Spleen (tissue), 11 donors: ENCODE data around the gene PFKFB1. TPM values are rescaled to one million over a fixed set of nuclear protein-coding genes. Genes with fewer than 3 reads are reported as not detected.

Experiments used
- DNase-seq: peaks from one replicate; pipeline ENCODE4 v3.0.0-alpha.2; 2020
- H3K27ac ChIP-seq, 8 donors: fragments of 200-600 bp; sonication (generic) in 7 of 8; 1 replicate in 4 of 8; 2 replicates in 4 of 8; pipeline versions ENCODE4 v1.5.0 to v1.8.0; 2016 to 2021; ENCODE audit warnings: inconsistent platforms in 4 of 8, mild to moderate bottlenecking in 4 of 8, moderate library complexity in 1 of 8
- H3K27me3 ChIP-seq, 7 donors: fragments of 200-600 bp; sonication (generic) in 6 of 7; replicated peaks in 1 of 7; 1 replicate in 4 of 7; 2 replicates in 3 of 7; pipeline versions ENCODE4 v1.5.0 to v1.8.0; 2016 to 2021; ENCODE audit warnings: inconsistent platforms in 3 of 7, mild to moderate bottlenecking in 1 of 7
- H3K36me3 ChIP-seq, 6 donors: fragments of 200-600 bp; sonication (generic) in 5 of 6; 1 replicate in 4 of 6; 2 replicates in 2 of 6; pipeline versions ENCODE4 v1.5.0 to v1.8.0; 2016 to 2021; ENCODE audit warnings: inconsistent platforms in 2 of 6
- H3K4me1 ChIP-seq, 6 donors: fragments of 200-600 bp; sonication (generic) in 5 of 6; 1 replicate in 3 of 6; 2 replicates in 3 of 6; pipeline versions ENCODE4 v1.5.0 to v1.8.0; 2016 to 2021; ENCODE audit warnings: inconsistent platforms in 3 of 6
- H3K4me3 ChIP-seq, 8 donors: fragments of 200-600 bp; sonication (generic) in 7 of 8; 1 replicate in 4 of 8; 2 replicates in 4 of 8; pipeline versions ENCODE4 v1.5.0 to v1.8.0; 2016 to 2021; ENCODE audit warnings: inconsistent platforms in 4 of 8, mild to moderate bottlenecking in 4 of 8, moderate library complexity in 2 of 8
- H3K9me3 ChIP-seq, 8 donors: fragments of 200-600 bp; sonication (generic) in 7 of 8; 1 replicate in 4 of 8; 2 replicates in 4 of 8; pipeline versions ENCODE4 v1.5.0 to v1.8.0; 2016 to 2021; ENCODE audit warnings: inconsistent platforms in 4 of 8
- CTCF ChIP-seq, 11 experiments: fragments of 200-600 bp in 7 of 11; fragments of 450-650 bp in 4 of 11; sonication (generic) in 4 of 11; IDR thresholded peaks in 8 of 11; conservative IDR thresholded peaks in 3 of 11; 1 replicate in 7 of 11; 2 replicates in 4 of 11; pipeline versions ENCODE4 v1.4.0 to v1.8.0; 2016 to 2021; ENCODE audit warnings: antibody characterized with exemption in 11 of 11, inconsistent platforms in 4 of 11, mild to moderate bottlenecking in 1 of 11
- POLR2A ChIP-seq, 3 donors: fragments of 450-650 bp; IDR thresholded peaks; one replicate each; pipeline ENCODE4 v1.5.1; 2017; ENCODE audit warnings: antibody characterized with exemption in 3 of 3, mild to moderate bottlenecking in 1 of 3
- POLR2AphosphoS5 ChIP-seq, 3 donors: sonication (generic); formaldehyde crosslinking; IDR thresholded peaks; one replicate each; pipeline ENCODE4 v1.5.1; 2017; ENCODE audit warnings: antibody characterized with exemption in 3 of 3
- WGBS, 5 donors: extraction: QIAGEN DNeasy Blood & Tissue Kit in 3 of 5; methylation state at CpG; one replicate each; pipeline versions ENCODE4 v1.1.5 to v1.1.7; 2013 to 2018; 5-methylcytosine and 5-hydroxymethylcytosine counted together
- intact Hi-C: fragments of 100-400 bp; cut with DNase I; formaldehyde crosslinking; loops from one replicate; pipeline ENCODE4 v1.15.0; 2023; ENCODE audit warnings: low total_unique reads
- polyA plus RNA-seq, 3 donors: library from polyadenylated mRNA; stranded (reverse); fragments of 200-250 nt; gene quantifications; one replicate each; pipeline ENCODE4 v1.2.1, GENCODE V29; 2013
- total RNA-seq, 7 donors: library from RNA; depleted of rRNA in 3 of 7; stranded (reverse); fragments of >200 nt in 3 of 7; fragmentation: NEBNext Ultra II Directional in 4 of 7; extraction: Animal tissue kit (Norgen Biotek cat#: 25700) in 4 of 7; gene quantifications; one replicate each; pipeline versions ENCODE4 v1.1.0 to v1.2.1, GENCODE V29; 2016 to 2021
- donor health status: healthy with polysubstance abuse.
- donor health status: DM: no; HTN: no; CAD: no; lungs with moderate emphysema.
- donor health status: DM: no; HTN: no; CAD: no.
- donor health status: Bipolar disorder and iron deficiency.
- donor health status: healthy.
- donor health status: DM: no; HTN: no; CAD: no.
- donor health status: DM: yes; HTN: yes; CAD: no.

PFKFB1 gene
- total and polyA plus RNA-seq, 10 donors: 0.28 to 0.61 (median 0.38) TPM; not detected in 4

GRCh38 chrX:54928876-54929275 is 65.1 kb downstream of the PFKFB1 start:
- Histone ChIP-seq H3K4me3 (no peak overlapping the region), H3K36me3 (no peaks in the 10 kb centered on the region), H3K27me3 (no peaks in the 10 kb centered on the region), H3K4me1 (no peaks in the 10 kb centered on the region), H3K27ac (no peak overlapping the region), H3K9me3 (peaks cover 0 to 7% (median 0%) of the 10 kb centered on the region in 8 donors)
- DNase-seq: no peak
- 81 to 98% (median 89%) methylated on average over 2 to 3 of the region's 3 CpGs for WGBS, 5 donors
- TF ChIP-seq POLR2AphosphoS5 (IDR thresholded peaks at IDR 0.05): no peak
- no peak for TF ChIP-seq POLR2A (IDR thresholded peaks at IDR 0.05)
- no peak for TF ChIP-seq CTCF (IDR thresholded peaks at IDR 0.05 in 8 of 11, conservative IDR thresholded peaks at IDR 0.05 in 3 of 11)
- intact Hi-C loops: no loop called here

- H3K27me3 ChIP-seq: no peaks in the 10 kb centered on the region
- no peak overlapping the region for H3K27ac ChIP-seq
- TF ChIP-seq POLR2A (IDR thresholded peaks at IDR 0.05) (no peak), CTCF (IDR thresholded peaks at IDR 0.05 in 8 of 11, conservative IDR thresholded peaks at IDR 0.05 in 3 of 11) (no peak), POLR2AphosphoS5 (IDR thresholded peaks at IDR 0.05) (no peak)
- H3K36me3 ChIP-seq: no peaks in the 10 kb centered on the region
- DNase-seq: no peak
- peaks cover 0 to 7% (median 0%) of the 10 kb centered on the region in 8 donors for H3K9me3 ChIP-seq
- intact Hi-C loops: no loop called here
- H3K4me3 ChIP-seq: no peak overlapping the region
- no peaks in the 10 kb centered on the region for H3K4me1 ChIP-seq
- WGBS, 5 donors: 13 to 64% (median 56%) methylated on average over 1 to 2 of the region's 2 CpGs
Observed at GRCh38 chrX:54926978-54927377, 67.0 kb downstream of the PFKFB1 start.

GRCh38 chrX:54923376-54923775 is 70.6 kb downstream of the PFKFB1 start:
- Histone ChIP-seq H3K27me3 (peaks cover 0 to 7% (median 0%) of the 10 kb centered on the region in 7 donors), H3K36me3 (no peaks in the 10 kb centered on the region), H3K9me3 (peaks cover 0 to 7% (median 0%) of the 10 kb centered on the region in 8 donors), H3K4me3 (no peak overlapping the region), H3K4me1 (no peaks in the 10 kb centered on the region), H3K27ac (no peak overlapping the region)
- intact Hi-C loops: no loop called here
- no peak for TF ChIP-seq POLR2A (IDR thresholded peaks at IDR 0.05)
- TF ChIP-seq POLR2AphosphoS5 (IDR thresholded peaks at IDR 0.05): no peak
- no peak for TF ChIP-seq CTCF (IDR thresholded peaks at IDR 0.05 in 8 of 11, conservative IDR thresholded peaks at IDR 0.05 in 3 of 11)
- 78 to 96% (median 95%) methylated on average over 5 to 7 of the region's 7 CpGs for WGBS, 5 donors
- no peak for DNase-seq

- no peak overlapping the region for H3K4me3 ChIP-seq
- H3K27me3 ChIP-seq: peaks cover 0 to 7% (median 0%) of the 10 kb centered on the region in 7 donors
- no peaks in the 10 kb centered on the region for H3K4me1 ChIP-seq
- TF ChIP-seq CTCF (IDR thresholded peaks at IDR 0.05 in 8 of 11, conservative IDR thresholded peaks at IDR 0.05 in 3 of 11): no peak
- no peak for TF ChIP-seq POLR2AphosphoS5 (IDR thresholded peaks at IDR 0.05)
- no peak for TF ChIP-seq POLR2A (IDR thresholded peaks at IDR 0.05)
- H3K36me3 ChIP-seq: no peaks in the 10 kb centered on the region
- H3K9me3 ChIP-seq: no peaks in the 10 kb centered on the region
- 75 to 100% (median 92%) methylated on average over 2 to 3 of the region's 3 CpGs for WGBS, 5 donors
- DNase-seq: no peak
- intact Hi-C loops: no loop called here
- H3K27ac ChIP-seq: no peak overlapping the region
Observed at GRCh38 chrX:54922547-54922946, 71.4 kb downstream of the PFKFB1 start.
